DND-41 (cell line): ENCODE measurements around the gene ONECUT3.

Source experiments
- ATAC-seq: fragments of 200-7000 bp; cut with Tn5 transposase; 3 replicates; pipeline ENCODE4 v1.9.1; 2021; ENCODE audit warnings: low read depth; ENCODE audit not compliant: insufficient read depth
- DNase-seq: peaks from one replicate; pipeline ENCODE4 v3.0.0-alpha.2; 2020
- H2AFZ ChIP-seq: 2 replicates; pipeline ENCODE4 v1.6.0; 2012; ENCODE audit warnings: low read depth, low read length
- H3K27ac ChIP-seq: 2 replicates; pipeline ENCODE4 v1.5.1; 2012; ENCODE audit warnings: low read length, inconsistent platforms
- H3K27me3 ChIP-seq: fragments of 200-600 bp; sonication (generic); 2 replicates; pipeline ENCODE4 v1.6.0; 2012; ENCODE audit warnings: low read length, mild to moderate bottlenecking, inconsistent platforms; ENCODE audit not compliant: insufficient read depth, poor library complexity
- H3K36me3 ChIP-seq: 2 replicates; pipeline ENCODE4 v1.5.1; 2012; ENCODE audit warnings: low read length, inconsistent platforms; ENCODE audit not compliant: insufficient read depth
- H3K4me1 ChIP-seq: 2 replicates; pipeline ENCODE4 v1.5.1; 2012; ENCODE audit warnings: mild to moderate bottlenecking, low read length; ENCODE audit not compliant: insufficient read depth
- H3K4me2 ChIP-seq: 2 replicates; pipeline ENCODE4 v1.6.0; 2012; ENCODE audit warnings: mild to moderate bottlenecking, moderate library complexity, low read length, inconsistent platforms; ENCODE audit not compliant: insufficient read depth
- H3K4me3 ChIP-seq, 2 experiments: fragments of 200-600 bp in 1 of 2; shearing (Covaris generic) in 1 of 2; 2 replicates each; pipeline ENCODE4 v1.5.1; 2012 to 2016; ENCODE audit warnings: inconsistent platforms in 2 of 2, low read length in 2 of 2, mild to moderate bottlenecking in 2 of 2, low read depth in 1 of 2, moderate library complexity in 1 of 2
- H3K79me2 ChIP-seq: 2 replicates; pipeline ENCODE4 v1.6.0; 2012; ENCODE audit warnings: low read length, inconsistent platforms; ENCODE audit not compliant: insufficient read depth
- H3K9ac ChIP-seq: 2 replicates; pipeline ENCODE4 v1.6.0; 2012; ENCODE audit warnings: low read depth, mild to moderate bottlenecking, inconsistent platforms, low read length, moderate library complexity
- H3K9me3 ChIP-seq: 2 replicates; pipeline ENCODE4 v1.5.1; 2012; ENCODE audit warnings: low read length, moderate library complexity, mild to moderate bottlenecking, inconsistent platforms; ENCODE audit not compliant: insufficient read depth, severe bottlenecking
- H4K20me1 ChIP-seq: 2 replicates; pipeline ENCODE4 v1.6.0; 2012; ENCODE audit warnings: low read length; ENCODE audit not compliant: insufficient read depth
- CTCF ChIP-seq: IDR thresholded peaks from 2 replicates; pipeline ENCODE4 v1.5.1; 2012; ENCODE audit warnings: borderline replicate concordance, low read length, moderate library complexity, mild to moderate bottlenecking; ENCODE audit not compliant: poor library complexity, severe bottlenecking; ENCODE audit errors: extremely low read depth
- EZH2 ChIP-seq: IDR thresholded peaks from 3 replicates; pipeline ENCODE4 v1.6.1; 2012; ENCODE audit warnings: borderline replicate concordance, low read depth, mild to moderate bottlenecking, moderate library complexity, low read length, inconsistent platforms; ENCODE audit not compliant: severe bottlenecking

The ONECUT3 gene

GRCh38 chr19:1823020-1823419, 69.7 kb downstream of the ONECUT3 start:
- no peak overlapping the region for H3K4me2 ChIP-seq
- no peak overlapping the region for H3K4me3 ChIP-seq
- peaks cover 91% of the 10 kb centered on the region for H3K36me3 ChIP-seq
- no peak overlapping the region for H3K9ac ChIP-seq
- H4K20me1 ChIP-seq, result peaks cover 44% of the 10 kb centered on the region
- peaks cover 4% of the 10 kb centered on the region for H3K79me2 ChIP-seq
- no peak for ATAC-seq
- no peak for TF ChIP-seq EZH2
- TF ChIP-seq CTCF, result no peak
- H3K27me3 ChIP-seq, result no peaks in the 10 kb centered on the region
- no peak overlapping the region for H3K27ac ChIP-seq
- no peak overlapping the region for H2AFZ ChIP-seq
- no peaks in the 10 kb centered on the region for H3K9me3 ChIP-seq
- no peak for DNase-seq
- H3K4me1 ChIP-seq, result no peaks in the 10 kb centered on the region

- Histone ChIP-seq H3K36me3 (peaks cover 91% of the 10 kb centered on the region), H3K4me1 (no peaks in the 10 kb centered on the region), H3K4me3 (no peak overlapping the region), H3K27me3 (no peaks in the 10 kb centered on the region), H3K27ac (no peak overlapping the region), H3K9ac (no peak overlapping the region), H2AFZ (no peak overlapping the region), H3K79me2 (peaks cover 6% of the 10 kb centered on the region), H4K20me1 (peaks cover 49% of the 10 kb centered on the region), H3K9me3 (no peaks in the 10 kb centered on the region), H3K4me2 (no peak overlapping the region)
- no peak for ATAC-seq
- TF ChIP-seq CTCF (no peak), EZH2 (no peak)
- no peak for DNase-seq
Measured at GRCh38 chr19:1823539-1824251, 70.4 kb downstream of the ONECUT3 start.

- no peaks in the 10 kb centered on the region for H3K4me1 ChIP-seq
- peaks cover 90% of the 10 kb centered on the region for H3K36me3 ChIP-seq
- no peak overlapping the region for H3K9ac ChIP-seq
- H3K27ac ChIP-seq, result no peak overlapping the region
- no peak overlapping the region for H3K4me3 ChIP-seq
- no peaks in the 10 kb centered on the region for H3K9me3 ChIP-seq
- H3K27me3 ChIP-seq, result no peaks in the 10 kb centered on the region
- no peak overlapping the region for H2AFZ ChIP-seq
- H3K79me2 ChIP-seq, result peaks cover 10% of the 10 kb centered on the region
- ATAC-seq, result no peak
- no peak overlapping the region for H3K4me2 ChIP-seq
- H4K20me1 ChIP-seq, result peaks cover 53% of the 10 kb centered on the region
- no peak for DNase-seq
- no peak for TF ChIP-seq CTCF
Measured at GRCh38 chr19:1824252-1824622, 70.9 kb downstream of the ONECUT3 start.
